GM19468 (cell line): Measurements from ENCODE around the gene ANXA6.
A peak's percentile ranks its signal among the peaks of the same experiment; 100 is the strongest.

ENCODE experiments used
- ATAC-seq: cut with Tn5 transposase; IDR thresholded peaks from one replicate; pipeline ENCODE4 v1.9.1; 2021; ENCODE audit warnings: mild to moderate bottlenecking, moderate library complexity, moderate number of reproducible peaks; ENCODE audit not compliant: unreplicated experiment; ENCODE audit errors: extremely low read depth

ANXA6 gene

DNA sequence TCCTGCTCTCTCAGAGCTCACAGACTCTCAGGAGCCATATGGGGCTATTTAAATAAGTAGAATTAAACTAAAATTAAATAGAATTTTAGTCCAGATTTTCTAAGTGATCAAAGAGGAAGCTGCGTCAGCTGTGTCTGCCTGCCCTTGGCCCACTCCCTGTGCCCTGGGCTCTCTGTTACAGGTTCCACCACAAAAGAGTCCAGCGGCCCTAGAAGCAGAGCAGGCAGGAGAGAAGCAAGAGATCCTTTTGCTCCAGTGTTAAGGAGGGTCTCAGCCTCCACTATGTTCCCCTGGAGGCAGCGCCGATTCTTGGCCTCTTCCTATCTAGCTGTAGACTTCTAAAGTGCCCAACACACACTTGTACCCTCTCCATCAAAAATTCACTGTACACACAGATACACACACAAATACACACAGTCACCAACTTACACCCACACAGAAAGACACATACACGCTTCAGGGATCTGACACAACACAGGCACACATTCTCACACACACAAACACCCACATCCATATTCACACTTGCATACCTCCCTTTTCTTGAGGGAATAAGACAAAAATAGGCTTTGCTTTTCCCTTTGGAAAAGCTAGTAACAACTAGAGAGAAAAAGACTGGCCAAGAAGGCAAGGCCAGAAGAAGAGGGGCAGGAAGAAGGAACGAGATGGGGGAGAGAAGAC lies 71.2 kb downstream of the ANXA6 start:
- ATAC-seq: no peak

DNA sequence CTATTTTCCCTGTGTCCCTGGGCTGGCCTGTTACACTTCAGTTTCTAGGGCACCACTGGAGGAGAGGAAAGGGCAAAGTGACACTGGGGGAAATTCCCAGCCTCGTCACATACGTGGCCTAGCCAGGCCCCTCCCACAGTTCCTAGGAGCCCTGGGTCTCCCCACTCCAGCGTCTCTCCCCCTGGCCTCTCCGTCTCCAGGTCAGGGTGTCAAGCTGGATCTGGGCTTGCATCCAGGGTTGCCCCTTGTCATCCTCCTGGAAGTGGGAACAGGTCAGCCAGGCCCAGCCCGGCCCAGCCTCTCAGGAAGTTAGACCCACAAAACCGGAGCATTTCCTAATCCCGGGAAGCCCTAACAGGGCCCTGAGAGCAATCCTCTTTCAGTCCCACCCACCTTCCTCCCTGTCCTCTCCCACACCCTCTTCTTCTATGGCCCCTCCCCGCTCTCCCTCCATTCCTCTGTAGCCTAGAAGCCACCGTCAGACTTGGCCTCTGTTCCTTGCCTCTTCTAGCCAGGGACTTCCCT lies 72.0 kb downstream of the ANXA6 start:
- ATAC-seq: no peak

DNA sequence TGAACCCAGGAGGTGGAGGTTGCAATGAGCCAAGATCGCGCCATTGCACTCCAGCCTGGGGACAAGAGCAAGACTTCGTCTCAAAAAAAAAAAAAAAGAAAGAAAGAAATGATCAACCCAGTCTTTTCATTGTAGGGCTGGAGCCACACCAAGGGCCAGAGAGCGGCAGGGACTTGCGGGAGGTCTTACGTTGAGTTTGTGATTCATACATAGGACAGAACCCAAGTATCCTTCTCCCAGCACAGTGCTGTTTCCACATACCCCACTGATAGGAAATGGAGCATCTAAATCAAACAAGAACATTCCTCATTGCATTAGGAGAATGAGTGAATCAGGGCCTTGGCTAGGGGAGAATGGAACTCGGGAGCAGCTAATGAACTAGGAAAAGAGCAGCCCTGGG lies 73.2 kb downstream of the ANXA6 start:
- ATAC-seq: no peak

DNA sequence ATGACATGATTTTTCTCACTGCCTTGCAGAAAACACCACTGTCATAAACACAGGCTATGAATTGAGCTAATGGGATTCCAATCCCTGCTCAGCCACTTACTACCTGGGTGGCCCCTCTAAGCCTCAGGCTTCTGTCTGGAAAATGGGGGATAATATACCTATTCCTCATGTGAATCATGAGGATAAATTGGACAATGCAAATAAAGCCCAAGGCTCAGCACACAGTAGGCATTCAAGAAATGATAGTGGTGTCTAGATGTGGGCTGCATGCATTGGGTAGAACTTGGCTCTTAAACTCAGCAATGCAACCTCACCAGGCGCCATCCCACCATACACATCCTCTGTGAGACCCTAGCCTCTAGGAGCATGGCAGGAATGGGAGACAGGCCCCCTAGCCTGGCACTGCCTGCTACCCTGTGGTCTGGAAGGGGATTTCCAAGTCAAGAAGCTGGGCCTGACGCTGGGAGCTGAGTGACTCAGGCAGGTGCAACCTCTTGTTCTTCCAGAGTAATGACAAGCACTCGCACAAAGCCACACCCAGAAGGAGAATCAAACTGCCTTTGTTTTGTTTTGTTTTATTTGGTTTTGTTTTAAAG lies 74.4 kb downstream of the ANXA6 start:
- ATAC-seq: no peak

DNA sequence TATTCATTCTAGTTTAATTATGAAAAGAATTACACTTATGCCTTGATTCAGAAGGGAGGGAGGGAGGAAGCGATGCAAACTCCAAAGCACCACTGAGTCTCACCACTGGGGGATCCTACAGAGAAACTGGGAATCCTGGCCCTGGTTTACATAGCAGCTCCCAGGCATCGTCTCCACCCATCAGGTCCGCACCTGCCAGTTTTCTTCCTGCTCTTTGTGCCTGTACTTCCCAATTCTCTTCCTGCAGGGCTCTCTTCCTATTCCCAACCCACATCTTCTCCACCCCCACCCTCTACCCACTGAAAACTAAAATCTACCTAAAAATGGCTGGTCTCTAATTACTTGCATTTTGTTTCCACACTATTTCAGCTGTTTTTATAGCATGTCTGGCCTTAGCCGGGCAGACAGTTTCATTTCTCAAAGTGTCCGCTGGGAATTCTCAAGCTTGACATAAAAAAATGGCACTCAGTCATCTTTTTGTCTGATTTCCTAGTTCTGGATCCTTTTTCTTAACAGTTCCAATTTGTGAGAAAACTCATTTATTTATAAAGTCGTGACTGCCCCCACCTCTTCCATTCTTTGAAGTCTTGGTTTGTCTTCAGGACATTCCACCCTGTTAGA lies 75.2 kb downstream of the ANXA6 start:
- no peak for ATAC-seq

DNA sequence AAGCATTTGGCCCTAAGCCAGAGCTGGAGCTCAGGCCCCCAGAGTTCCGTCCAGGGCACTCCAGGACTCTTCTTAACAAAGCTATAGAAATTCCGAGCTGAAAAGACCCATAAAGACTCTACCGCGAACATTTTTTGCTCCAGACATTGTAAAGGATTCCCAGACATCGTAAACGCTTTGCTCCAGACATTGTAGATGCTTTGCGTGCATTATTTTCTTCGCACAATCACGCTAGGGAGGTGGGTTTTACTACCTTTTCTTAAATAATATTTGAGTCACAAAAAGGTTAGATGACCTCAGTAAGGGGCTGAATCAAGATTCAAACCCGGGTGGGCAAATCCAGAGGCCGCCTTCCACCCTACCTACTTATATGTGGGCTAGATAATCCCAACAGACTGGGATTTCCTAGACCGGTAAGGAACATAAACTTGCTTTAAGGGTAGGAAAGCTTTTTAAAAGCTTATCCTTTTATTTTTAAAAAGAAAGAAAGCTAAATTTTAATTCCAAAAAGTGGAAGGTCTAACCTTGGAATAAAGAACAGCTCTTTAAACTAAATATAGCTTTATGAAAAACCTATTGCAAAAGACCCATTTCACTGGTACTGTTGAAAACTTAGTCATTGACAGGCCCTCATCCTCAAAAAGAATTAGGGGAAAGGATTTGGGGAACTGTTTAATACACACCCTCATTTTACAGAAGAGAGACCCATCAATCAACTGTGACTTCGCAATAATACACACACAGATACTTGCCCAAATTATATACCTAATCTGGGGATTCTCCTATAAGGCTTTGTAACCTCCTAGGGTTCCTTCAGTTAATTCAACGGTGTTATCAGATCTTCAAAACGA lies 75.9 kb downstream of the ANXA6 start:
- no peak for ATAC-seq

DNA sequence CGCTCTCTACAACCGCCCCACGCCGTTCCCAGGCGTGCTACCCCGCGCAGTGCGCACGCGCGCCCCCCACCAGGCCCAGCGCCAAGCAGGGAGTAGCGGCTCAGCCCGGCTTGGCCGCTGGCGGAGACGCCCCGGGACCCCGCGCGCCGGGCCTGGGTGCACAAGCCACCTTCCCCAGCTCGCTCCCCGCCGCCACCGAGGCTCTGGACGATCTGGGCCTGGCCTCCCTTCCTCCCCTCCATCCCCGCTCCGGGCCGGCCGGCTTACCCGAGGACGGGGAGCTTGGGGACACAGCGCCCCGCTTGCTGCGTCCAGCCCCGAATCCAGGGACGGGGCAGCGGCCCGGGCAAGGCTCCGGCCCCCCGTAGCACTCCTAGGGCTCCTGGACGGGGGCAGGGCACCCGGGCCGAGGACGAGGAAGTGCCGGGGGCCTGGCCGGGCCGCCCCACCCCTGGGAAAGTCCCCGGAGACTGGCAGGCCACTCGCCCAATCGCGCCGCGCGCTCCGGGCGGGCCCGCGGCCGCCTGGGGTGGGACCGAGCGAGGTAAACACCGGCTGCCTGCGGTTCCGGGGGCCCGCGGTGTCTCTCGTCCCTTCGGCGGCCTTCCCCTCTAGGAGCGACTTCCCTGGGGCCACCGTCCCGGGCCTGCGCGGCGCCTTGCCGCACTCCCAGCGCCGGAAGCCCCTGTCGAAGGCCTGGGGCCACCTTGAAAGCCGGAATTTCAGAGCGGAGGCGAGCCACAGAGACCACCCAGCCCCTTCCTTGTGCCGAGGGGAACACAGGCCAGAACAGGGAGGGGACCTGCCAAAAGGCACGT lies 76.8 kb downstream of the ANXA6 start, which contains the start of gene TNIP1:
Gene TNIP1 (minus strand): TSS at position 422 of the 818 bp plus-strand sequence. CDS start 15,939 bp downstream, outside the sequence.
- peak; percentile 84 for ATAC-seq

DNA sequence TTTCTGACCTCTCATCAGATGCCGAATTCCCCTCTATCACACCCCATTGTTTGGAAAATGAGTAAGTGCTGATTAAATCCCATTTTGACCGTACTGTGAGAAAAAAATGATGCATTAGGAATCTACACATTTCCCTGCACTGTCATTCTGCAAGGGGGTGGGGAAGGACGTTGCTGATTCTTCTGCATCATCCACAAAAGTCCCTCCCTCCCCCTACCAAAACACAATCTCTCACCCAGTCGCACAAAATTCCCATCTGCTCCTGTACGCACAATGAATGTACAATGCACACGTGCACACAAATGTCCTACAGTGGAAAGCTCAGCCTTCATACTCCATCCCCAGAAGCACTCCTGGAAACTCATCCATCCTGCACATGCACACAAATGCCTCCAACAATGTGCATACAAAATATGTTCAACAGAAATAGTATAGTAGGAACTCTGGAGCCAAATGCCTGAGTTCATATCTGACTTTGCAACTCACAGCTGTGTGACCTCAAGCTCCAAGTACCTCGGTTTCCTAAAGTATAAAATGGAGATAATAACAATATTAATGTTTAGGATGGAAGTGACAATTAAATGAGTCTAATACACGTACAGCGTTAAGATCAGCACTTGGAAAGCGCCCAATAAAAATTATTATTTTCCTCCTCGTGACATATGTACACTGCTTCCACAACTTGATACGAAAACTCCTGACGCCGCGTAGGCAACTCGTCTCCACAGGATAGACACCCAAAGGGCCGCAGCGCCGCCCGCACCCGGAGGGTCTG lies 77.6 kb downstream of the ANXA6 start:
- ATAC-seq: no peak

DNA sequence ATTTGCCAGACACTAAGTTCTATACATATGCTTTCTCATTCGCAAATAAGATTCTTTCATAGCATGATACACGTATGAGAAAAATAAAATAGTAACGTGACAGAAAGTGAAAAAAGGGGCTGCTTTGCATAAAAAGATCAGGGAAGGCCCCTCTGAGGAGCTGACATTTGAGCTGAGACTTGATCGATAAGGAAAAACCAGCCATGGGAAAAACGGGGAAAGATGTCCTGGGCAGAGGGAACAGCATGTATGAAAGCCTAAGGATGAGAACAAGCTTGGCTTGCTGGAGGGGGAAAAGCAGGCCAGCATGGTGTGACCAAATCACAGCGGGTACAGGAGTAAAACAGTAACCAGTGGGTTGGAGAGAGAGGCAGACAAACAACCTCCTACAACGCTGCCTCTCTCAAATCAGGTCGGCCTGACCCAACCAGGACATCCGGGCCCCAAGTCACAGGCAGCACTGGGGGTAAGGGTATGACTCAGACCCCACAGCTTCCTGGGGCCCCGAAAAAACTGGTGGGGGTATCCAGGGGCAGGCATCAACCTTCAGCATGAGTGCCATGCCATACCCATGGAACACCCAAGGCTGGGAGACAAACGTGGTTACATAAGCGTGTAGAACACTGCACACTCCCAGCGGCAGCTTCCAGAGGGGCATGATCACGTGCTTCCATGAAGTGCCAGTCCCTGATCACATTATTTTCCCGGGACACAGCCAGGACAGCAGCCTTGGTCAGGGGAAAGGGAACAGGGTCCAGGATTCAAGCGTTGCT lies 78.9 kb downstream of the ANXA6 start:
- ATAC-seq: peak; percentile 11

DNA sequence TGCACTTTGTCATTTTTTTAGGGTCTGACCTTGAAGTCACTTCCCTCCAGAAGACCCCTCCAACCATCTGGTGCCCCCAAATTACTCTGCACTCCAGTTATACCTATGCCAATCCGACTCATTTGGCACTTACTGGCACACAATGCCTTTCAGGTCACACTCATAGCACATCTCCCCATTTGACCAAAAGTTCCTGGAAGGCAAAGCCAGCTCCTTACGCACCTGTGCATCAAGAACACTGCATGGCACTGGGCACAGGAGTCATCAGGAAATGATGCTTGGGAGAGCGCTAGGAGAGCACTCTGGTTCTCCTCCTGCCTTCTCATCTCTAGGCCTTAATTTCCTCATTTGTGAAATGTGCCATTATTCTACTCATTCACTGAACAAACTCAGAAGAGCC lies 79.6 kb downstream of the ANXA6 start:
- no peak for ATAC-seq

DNA sequence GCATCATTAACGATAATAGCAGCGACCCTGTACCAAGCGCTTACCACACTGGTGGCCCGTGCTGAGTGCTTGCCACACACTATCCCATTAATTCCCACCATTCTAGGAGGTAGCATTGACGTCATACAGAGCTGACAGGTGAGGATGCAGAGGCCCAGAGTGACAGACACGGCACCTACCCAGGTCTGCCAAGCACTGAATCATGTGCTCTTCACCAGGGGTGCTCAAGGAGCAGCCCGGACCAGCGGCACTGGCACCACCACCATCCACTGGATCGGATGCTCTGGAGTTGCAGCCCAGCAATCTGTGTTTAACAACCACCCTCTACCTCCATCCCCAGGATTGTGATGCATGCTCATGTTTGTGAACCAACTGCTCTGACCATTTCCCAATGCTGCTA lies 80.2 kb downstream of the ANXA6 start:
- no peak for ATAC-seq

DNA sequence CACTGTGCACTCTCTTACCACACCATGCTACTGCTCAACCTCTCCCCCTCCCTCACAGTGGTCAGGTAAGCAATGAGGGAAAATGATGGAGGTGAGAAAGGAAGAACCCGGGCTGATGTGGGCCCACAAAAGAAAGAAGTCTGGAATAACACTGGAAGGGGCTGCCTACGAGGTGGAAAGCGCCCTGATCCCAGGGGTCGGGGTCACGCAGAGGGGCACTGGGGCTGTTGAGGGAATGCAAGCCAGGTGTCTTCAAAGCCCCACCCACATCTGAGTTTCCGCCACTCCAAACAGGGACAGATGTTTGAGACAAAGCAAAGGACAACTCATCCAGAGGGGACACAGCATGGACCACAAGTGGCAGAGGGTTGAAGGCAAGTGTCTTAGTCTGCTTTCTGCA lies 81.0 kb downstream of the ANXA6 start:
- no peak for ATAC-seq

DNA sequence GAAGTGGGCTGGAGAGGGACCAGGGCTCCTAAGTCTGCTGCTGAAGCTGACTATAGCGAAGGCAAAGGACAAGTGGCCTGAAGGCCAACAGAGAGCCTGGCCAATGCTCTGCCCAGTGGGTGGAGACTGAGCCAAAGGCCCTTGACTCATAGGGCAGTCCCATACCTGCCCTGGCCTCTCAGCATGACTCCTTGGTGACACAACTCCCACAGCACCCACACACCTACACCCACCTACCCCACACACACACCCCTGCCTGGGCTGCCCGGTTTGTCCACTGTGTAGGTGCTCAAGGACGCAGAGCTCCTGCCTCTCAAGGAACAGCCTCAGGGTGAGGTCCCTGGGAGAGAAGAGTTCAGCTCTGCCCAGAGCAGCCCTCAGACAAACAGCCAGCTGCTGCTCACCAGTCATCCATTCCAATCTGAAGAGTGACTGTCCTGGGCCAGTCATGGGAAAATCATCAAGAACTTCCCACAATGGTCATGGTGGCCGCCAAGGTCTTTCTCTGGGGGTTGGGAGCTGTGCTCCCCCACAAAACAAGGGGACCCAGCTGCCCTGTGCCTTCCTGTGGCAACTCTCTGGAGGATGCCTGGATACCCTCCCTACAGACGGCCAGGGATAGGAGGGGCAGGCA lies 81.8 kb downstream of the ANXA6 start:
- ATAC-seq: no peak

DNA sequence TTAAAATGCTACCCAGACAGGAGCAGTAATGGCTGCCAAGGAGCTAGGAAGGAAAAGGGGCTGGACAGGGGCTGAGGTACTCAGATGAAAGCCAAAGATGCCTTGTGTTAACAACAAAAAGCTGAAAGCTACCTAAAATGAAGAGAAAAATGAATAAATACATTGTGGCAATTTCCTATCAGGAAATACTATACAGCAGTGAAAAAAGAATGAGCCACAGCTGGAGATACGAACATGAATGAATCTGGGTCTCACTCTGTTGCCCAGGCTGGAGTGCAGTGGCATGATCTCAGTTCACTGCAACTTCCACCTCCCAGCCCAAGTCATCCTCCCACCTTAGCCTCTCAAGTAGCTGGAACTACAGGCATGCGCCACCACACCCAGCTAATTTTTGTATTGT lies 83.0 kb downstream of the ANXA6 start:
- no peak for ATAC-seq

DNA sequence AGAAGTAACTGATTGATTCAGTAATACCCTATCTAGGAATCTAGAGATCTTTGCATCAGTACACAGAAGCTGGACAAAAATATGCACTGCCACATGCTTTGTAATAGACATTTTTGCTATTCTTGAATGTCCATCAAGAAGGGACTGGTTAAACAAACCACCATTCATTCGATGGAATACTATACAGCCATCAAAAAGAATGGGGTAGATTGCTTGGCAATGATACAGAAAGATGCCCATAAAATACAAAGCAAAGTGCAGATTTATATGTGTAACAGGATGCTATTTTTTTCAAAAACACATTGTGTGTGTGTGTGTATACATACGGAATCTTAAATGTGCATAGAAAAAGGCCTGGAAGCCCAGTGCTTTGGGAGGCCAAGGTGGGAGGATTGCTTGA lies 84.3 kb downstream of the ANXA6 start:
- no peak for ATAC-seq

DNA sequence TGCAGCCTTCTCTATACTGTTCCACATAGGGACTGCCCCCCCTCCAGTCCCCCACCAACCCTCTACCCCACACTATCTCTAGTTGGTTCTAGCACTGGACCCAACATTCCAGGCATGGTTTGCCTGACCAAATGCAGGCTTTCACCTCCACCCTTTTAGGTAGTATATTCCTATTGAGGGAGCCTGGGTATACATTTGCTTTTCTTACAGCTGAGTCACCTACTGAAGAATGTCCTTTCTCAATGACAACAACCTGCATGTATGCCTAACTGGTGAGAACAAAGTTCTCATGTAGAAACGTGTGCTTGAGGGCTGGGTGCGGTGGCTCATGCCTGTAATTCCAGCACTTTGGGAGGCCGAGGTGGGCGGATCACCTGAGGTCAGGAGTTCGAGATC lies 85.0 kb downstream of the ANXA6 start:
- no peak for ATAC-seq

DNA sequence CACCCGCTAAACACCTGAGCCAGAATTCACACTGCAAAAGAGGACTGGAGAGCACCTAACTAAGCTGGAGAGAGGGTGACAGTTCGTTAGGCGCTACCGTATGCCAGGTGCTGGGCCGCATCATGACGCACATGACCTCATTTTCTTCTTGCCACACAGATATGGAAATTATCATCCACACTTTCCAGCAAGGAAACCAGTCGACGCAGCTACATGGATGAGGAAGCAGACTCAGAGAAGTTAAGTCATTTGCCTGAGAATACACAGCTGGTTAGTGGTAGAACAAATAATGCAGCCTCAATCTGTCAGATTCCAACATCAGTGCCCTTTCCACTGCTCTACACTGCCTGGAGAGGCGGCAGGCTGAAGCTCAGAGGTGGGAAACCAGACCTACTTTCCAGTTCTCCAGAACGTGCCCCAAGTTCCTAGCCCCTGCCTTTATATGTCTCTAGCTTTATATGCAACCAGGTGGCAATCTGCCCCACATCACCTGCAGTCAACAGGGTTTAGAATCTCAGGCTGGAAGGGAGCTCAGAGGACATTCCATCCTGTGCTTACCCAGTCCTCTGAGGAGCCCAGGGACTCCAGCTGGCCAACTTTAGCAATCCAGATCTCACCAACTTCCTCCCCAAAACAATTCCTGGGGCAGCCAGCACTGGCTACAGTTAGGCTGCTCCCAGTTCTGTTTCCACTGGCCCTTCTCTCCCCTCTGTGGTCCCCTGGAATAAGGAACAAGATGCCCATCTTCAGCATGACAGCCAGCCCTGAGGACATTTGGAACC lies 85.5 kb downstream of the ANXA6 start:
- no peak for ATAC-seq
